Epidermal melanocyte (primary cell): ENCODE results near the gene NACC1.
"Not testable (repeated sequence)": the region's sequence is repeated elsewhere in the genome, so short reads cannot be mapped to it uniquely, and the experiment has no call there.

Experiments used
- DNase-seq: peaks from one replicate; pipeline ENCODE4 v3.0.0; 2011; ENCODE audit warnings: low spot score; ENCODE audit not compliant: insufficient read length

NACC1 gene

DNA sequence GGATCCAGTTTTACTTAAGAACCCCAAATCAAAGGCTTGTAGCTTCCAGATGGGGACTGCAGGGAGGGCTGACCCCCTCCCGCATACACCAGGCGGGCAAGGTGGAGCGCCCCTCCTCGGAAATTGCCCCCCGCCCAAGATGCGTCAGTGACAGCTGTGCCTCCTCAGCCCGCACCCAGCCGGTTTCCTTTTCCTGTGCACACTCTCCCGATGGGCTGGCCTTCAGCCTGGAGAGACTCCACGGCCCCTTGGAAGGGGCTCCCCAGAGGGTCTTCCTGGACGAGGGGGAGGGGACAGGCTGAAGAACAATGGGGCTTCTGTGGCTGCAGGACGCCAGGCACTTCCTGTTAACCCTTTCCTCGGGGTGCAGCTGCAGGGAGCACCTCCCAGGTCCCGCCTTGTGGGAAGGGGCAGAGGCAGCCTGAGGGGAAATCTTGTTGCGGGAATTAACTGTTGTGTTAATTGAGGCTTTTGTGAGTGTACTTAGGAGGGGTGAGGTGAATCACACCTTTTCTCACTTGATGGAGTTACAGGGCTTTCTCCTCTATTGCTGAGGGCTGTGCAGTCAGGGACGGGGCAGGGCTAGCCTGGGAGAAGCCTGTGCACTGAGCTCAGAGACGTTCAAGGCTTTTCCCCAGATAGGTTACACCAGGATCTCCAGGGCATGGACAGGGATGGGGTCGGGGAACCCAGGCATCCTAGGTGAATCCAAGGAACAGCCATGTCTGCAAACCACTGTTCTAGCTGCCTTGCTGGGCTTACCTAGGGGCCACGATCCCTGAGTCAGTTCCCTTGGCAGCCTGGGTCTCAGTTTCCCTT lies 46.5 kb downstream of the NACC1 start:
- peak; percentile 61 for DNase-seq

GRCh38 chr19:13165162-13165997 lies 47.3 kb downstream of the NACC1 start:
- DNase-seq: no peak

GRCh38 chr19:13166151-13166550 lies 48.1 kb downstream of the NACC1 start:
- DNase-seq: not testable (repeated sequence)

GRCh38 chr19:13169769-13170168 lies 51.7 kb downstream of the NACC1 start:
- DNase-seq: no peak

GRCh38 chr19:13171146-13171545 lies 53.1 kb downstream of the NACC1 start:
- DNase-seq: no peak

DNA sequence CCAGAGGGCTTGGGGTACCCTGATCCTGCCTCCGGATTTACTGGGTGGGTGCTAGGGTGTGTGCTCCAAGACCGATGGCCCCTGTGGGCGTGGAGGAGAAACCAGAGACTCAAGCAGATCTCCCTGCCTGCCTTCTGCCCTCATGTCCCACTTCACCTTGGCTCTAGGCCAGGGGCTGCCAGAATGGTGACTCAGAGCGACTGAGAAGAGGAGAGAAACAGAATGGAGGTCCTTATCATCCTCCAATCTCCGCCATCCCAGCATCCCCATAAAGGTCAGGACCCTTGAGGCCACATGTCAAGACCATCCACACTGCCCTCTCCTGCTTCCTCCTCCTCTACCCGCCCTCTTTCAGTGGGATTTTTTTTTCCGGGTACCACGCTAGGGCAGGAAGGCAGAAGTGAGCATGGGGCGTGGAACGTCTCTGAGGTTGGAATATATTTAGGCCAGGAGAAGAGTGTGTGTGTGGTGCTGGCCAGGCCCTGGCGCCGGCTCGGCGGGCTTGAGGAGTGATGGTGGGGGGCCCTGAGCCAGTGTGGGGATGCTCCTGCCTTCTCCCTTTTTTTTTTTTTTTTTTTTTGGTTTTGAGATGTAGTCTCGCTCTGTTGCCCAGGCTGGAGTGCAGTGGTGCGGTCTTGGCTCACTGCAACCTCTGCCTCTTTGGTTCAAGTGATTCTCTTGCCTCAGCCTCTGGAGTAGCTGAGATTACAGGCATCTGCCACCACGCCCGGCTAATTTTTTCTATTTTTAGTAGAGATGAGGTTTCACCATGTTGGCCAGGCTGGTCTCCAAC lies 54.5 kb downstream of the NACC1 start:
- peak; percentile 38 for DNase-seq

DNA sequence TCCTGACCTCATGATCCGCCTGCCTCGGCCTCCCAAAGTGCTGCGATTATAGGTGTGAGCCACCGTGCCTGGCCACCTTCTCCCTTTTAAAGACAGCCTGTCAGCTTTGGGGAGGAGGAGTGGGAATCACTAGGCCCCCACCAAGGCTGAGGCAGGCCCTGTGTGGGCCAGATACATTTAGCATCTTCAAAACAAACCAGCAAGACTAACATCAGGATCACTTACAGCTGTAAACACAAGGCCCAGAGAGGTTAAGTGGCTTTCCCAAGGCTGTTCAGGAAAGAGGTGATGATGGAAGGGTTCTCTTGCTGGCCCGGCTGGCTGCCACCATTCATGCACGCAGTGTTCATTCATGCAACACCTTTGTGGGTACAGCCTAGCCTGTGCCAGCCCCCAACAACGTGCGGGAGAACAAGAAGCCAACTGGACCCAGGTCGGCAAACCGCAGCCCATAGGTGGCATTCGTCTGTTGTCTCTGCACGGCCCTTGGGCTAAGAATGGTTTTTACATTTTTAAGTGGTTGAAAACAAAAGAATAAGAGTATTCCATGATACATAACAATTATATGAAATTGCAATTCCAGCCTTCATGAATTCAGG lies 55.2 kb downstream of the NACC1 start:
- no peak for DNase-seq

DNA sequence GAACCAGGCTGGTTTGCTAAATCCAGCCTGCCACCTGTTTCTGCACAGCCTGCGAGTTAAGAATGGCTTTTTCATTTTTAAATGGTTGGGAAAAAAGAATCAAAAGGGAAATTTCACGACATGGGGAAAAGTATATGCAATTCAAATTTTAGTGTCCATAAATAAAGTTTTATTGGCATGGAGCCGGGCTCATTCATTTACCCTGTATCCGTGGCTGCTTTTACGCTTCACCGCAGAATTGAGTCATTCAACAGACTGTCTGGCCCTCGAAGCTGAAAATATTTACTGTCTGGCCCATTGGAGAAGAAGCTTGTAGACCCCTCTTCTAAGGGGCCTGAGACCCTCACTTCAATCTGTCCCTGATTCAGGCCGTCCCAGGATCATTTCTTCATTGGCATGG lies 58.3 kb downstream of the NACC1 start:
- DNase-seq: no peak

DNA sequence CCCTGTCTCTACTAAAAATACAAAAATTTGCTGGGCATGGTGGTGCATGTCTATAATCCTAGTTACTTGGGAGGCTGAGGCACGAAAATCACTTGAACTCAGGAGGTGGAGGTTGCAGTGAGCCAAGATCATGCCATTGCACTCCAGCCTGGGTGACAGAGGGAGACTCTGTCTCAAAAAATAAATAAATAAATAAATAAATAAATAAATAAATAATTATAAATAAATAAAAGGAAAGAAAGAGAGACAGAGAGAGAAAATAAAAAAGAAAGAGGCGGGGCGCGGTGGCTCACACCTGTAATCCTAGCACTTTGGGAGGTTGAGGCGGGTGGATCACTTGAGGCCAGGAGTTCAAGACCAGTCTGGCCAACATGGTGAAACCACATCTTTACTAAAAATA lies 59.5 kb downstream of the NACC1 start:
- not testable (repeated sequence) for DNase-seq

- DNase-seq: not testable (repeated sequence)
These were observed 60.2 kb downstream of the NACC1 start for GRCh38 chr19:13178291-13178690.

- peak; percentile 87 for DNase-seq
These were observed 63.8 kb downstream of the NACC1 start for GRCh38 chr19:13181747-13182388.

DNA sequence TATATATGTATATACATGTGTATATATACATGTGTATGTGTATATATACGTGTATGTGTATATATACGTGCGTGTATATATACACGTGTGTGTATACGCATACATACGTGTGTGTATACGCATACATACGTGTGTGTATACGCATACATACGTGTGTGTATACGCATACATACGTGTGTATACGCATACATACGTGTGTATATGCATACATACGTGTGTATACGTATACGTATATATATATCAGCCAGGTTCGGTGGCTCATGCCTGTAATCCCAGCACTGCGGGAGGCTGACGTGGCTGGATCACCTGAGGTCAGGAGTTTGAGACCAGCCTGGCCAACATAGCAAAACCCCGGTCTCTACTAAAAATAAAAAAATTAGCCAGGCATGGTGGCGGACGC lies 66.9 kb downstream of the NACC1 start:
- DNase-seq: not testable (repeated sequence)

- not testable (repeated sequence) for DNase-seq
These were observed 67.9 kb downstream of the NACC1 start for GRCh38 chr19:13185763-13186657.

DNA sequence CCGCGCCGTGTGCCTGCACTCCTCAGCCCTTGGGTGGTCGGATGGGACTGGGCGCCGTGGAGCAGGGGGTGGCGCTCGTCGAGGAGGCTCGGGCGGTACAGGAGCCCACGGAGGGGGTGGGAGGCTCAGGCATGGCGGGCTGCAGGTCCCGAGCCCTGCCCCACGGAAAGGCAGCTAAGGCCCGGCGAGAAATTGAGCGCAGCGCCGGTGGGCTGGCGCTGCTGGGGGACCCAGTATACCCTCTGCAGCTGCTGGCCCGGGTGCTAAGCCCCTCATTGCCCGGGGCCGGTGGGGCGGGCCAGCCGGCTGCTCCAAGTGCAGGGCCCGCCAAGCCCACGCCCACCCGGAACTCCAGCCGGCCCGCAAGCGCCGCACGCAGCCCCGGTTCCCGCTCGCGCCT lies 68.6 kb downstream of the NACC1 start:
- not testable (repeated sequence) for DNase-seq

DNA sequence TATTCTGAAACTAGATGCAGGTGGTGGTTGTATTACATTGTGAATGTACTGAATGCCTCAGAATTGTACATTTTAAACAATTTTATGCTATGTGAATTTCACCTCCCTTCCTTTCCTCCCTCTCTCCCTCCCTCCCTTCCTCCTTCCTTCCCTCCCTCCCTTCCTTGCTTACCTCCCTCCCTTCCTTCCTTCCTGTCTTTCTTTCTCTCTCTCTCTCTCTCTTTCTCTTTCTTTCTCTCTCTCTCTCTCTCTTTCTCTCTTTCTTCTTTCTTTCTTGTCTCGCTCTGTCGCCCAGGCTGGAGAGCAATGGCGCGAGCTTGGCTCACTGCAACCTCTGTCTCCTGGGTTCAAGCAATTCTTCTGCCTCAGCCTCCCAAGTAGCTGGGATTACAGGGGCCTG lies 69.4 kb downstream of the NACC1 start:
- no peak for DNase-seq

- no peak for DNase-seq
These were observed 71.5 kb downstream of the NACC1 start for GRCh38 chr19:13189600-13189999.
